Stimulated activated CD4-positive, alpha-beta T cell treated with anti-CD3 and anti-CD28 coated beads, Interleukin-12 subunit alpha, Interleukin-12 subunit beta, amount 100 ng/mL, for 4 hours (primary cell): ENCODE measurements around the gene CMC4.

ENCODE experiments used
- DNase-seq: peaks from one replicate; pipeline ENCODE4 v3.0.0-alpha.2; 2020

The CMC4 gene

DNA sequence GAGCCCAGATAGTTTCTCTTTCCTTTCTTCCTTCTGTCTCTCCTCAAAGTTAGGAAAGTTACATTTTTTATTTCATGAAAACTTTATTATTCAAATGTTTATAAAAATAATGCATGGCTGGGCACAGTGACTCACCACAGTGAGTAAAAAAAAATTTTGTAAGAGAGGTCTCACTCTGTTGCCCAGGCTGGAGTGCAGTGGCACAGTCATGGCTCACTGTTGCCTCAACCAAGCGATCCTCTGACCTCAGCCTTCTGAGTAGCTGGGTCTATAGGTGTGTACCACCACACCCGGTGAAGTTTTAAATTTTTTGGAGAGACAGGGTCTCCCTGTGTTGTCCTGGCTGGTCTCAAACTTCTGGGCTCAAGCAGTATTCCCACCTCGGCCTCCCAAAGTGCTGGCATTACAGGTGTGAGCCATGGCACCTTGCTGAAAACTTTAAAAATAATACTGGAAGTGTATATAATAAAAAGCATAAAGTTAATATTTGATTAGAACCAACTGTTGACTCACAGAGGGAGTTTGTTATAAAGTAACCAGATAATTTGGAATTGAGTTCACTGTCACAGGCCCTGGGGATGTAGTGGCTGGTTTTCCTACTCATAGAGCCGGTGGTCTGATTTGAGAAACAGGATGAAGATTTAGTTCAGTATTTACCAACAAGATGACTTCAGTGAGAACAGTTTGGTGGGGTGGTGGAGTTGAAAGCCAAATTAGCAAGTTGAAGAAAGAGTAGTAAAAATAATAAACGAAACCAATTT, 18.0 kb downstream of the CMC4 start:
- DNase-seq: no peak

DNA sequence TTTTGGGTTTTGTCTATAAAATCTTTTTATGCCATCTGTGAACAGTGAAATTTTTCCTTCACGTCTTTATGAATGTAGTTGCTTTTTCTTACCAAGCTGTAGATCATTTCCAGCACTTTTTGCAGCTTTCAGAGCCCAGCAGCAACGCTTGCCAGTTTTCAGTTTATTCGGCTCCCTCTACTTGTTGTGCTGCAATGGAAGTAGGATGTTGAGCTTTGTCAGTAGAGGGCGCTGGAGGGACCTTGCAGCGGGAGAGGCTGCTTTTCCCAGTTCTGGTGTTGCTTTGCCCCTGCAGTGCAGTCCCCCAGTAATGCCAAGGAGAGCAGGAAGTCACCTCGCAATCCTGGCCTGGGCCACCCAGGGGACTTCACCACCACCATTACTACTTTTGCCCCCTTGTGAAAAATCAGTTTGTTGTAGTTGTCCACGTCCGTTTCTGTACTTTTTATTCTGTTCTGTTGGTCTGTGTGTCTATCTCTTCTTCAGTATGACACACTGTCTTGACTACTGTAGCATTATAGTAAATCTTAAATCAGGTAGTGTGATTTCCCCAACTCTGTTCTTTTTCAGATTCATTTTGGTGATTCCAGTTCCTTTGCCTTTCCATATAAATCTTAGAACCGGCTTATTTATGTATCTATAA, 21.8 kb downstream of the CMC4 start:
- peak; percentile 8 for DNase-seq

DNA sequence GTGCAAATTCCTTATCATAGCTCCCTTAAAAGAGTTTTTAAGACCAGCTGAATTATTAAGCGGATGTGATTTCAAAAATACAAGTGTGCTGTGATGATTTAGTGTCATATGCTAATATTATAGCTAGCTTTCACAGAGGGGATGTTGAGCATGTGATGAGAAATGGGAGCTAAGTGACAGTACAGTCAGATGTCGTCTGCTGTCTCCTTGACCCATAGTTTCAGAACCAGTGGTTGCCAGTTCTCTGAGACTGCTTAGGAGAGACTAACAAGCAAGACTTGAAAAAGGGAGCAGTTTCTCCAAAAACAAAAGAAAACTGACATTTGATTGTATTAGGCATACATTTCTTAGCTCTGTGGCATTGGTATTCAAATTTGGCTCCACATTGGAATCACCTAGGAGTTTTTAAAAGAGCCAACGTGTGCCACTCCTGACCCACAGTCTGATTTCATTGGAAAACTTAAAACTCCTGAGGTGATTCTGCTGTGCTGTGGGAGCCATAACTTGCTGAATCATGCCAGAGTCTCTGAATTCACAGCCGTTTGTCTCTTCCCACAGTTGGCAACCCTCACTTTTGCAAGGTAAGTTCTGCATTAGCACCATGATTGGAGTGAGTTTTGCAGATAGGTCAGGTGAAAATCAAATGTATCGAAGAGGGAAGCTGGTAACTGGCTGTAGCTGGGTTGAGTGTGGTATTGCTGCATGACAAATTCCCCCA, 24.0 kb downstream of the CMC4 start:
- DNase-seq: no peak

DNA sequence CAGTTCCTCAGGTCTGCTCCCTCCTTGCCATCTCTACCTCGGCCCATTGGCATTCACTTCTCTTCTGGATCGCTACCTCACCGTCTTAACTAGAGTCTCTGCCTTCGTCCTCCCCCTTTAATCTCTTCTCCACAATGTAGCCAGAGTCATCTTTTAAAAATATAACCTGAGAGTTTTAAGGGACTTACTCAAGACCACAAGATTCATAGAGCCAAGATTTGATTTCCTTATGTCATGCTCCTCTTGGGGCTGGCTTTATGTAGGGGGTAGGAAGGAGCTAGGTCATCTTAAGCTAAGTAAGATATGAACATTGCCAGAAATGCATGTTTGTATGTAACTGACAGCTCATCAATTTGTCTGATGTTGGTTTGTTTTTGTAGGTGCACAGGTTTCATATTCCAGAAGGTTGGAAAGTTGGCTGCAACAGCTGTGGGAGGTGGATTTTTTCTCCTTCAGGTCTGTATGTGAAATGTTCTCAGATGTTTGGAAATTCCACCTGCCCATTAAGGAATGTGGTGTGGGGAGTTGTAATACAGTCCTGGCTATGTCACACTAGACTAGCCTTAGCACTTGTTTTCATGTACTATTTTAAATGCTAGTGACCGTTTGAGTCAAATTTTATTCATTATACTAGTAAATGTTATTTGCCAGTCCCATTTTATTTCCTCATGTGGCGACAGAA, 24.7 kb downstream of the CMC4 start:
- no peak for DNase-seq

DNA sequence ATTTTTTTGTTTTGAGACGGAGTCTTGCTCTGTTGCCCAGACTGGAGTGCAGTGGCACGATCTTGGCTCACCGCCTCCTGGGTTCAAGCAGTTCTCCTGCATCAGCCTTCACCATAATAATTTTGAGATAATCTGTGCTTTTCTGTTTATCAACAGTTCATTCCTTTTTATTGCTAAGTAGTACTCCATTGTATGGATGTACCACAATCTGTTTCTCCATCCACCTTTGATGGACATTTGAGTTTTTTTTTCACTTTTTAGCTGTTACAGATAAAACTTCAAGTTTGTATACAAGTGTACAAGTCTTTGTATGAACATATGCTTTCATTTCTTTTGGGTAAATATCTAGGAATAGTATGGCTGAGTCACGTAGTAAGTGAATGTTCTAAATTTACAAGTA, 35.2 kb downstream of the CMC4 start:
- no peak for DNase-seq

DNA sequence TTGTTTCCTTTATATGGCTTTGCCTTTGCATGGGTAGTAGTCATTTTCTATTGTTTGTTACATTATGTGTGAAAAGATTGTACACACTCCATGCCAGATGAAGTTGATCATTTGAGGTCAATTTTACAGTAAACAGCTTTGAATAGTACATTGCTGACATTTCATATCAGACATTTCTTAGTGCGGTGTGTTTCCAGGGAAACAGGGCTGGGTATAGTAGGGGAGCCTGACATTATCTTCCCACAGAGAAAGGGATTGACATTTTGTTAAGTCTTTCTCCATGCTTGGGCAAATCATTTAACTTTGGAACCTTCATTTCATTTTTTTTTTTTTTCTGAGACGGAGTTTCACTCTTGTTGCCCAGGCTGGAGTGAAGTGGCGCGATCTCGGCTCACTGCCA, 39.3 kb downstream of the CMC4 start:
- no peak for DNase-seq

DNA sequence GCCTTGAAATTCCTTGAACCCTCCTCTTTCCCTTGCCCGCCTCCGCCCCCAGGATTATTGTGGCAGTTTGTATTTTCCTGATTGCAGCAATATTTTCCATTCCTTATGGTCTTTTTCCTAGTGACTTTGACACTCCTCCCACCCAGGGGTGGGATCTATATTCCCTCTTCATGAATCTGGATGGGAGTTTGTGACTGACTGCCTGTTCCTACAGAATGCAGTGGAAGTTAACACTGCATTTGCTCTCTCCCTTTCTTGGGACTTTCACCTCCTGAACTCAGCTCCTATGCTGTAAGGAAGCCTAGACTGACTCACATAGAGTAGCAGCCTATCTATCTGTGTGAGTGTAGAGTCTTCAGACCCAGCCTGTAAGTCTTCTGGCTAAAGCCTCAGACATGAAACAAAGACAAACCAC, 42.1 kb downstream of the CMC4 start:
- no peak for DNase-seq

DNA sequence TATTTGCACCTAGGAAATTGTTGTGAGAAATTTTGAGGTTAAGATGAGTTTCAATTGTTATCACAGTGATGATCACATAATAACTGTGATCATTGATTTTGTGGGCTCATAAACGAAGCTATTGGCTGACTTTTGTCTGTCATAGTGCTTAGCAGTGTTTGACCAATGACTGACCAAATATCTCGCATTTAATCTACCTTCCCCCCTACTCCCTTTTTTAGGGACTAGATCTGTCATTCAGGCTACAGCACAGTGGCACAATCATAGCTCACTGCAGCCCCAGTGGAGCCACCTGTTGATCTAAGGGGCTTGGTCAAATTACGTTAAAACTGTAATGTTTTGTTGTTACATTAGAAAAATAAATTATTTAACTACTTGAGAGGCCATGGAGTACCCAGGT, 42.8 kb downstream of the CMC4 start:
- no peak for DNase-seq

DNA sequence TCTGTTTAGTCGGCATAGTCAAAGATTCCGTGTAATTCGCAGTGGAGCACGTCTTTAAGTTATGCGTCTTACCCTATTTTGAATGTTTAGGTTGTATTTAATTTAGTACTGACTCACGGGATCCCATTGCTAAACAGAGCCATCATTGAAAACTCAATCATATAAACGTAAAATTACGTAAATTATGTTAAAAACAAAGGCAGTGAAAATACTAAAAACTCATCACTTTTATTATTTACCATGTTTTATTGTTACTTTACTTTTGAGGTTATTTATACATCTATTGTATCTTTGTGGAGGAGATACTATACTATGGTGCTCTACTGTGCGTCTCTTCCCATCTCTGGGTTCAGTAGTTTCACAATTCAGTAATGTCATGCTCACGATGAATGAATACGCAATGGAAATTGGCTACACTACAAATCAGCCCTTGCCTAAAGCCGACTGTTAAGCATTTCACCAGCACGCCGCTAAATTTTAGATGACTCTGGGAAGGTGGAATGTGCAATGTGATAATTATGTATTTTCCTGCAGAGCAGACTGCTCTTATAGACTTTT, 43.3 kb downstream of the CMC4 start:
- no peak for DNase-seq

DNA sequence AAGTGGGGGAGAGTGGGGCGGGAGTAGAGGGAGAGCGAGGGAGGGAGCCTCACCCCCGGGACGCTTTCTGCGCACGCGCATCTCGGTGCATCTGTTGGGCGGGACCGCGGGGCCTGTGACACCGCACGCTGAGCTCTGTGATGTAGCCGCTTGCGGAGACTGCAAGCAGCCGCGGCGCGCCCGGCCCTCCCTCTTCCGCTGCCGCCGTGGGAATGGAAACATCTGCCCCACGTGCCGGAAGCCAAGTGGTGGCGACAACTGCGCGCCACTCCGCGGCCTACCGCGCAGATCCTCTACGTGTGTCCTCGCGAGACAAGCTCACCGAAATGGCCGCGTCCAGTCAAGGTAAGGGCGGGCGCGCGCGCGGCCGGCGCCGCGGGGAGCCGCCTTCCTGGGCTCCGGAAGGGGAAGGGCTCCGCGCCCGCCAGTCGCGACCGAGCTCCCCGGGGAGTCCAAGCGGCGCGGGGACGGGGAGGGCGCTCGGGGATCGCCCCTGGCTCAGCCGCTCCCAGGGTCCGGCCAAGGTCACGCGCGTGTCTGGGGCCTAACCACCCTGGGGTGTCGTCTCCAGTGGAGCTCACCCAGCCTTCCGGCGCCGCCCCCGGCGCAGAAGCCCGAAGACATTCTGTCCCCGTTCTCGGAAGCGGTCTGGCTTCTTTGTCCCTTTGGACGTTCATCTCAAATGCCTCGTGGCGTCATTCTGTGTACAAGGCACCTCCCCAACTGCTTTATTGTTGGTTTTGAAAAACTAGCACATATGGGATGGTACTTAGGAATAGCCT, 44.0 kb downstream of the CMC4 start, which contains the start of gene FUNDC2:
TSS of gene FUNDC2 (plus strand) at position 118 of the 782 bp plus-strand sequence. CDS start at position 213, 95 bp downstream.
- DNase-seq: peak; percentile 84

DNA sequence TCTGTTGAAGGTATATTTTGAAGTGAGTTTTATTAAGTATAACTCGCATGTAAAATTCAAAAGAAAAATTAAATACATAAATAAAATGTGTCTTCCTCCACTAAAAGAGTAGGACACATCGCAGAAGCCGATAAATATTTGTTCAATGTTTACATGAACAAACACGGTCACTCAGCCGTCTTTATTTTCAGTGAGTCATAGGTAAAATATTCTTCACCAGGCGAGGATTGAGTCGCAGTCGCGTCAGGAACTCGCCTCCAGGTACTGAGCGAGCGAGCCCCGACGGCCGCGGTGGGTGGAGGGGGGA, 44.6 kb downstream of the CMC4 start:
- DNase-seq: no peak

DNA sequence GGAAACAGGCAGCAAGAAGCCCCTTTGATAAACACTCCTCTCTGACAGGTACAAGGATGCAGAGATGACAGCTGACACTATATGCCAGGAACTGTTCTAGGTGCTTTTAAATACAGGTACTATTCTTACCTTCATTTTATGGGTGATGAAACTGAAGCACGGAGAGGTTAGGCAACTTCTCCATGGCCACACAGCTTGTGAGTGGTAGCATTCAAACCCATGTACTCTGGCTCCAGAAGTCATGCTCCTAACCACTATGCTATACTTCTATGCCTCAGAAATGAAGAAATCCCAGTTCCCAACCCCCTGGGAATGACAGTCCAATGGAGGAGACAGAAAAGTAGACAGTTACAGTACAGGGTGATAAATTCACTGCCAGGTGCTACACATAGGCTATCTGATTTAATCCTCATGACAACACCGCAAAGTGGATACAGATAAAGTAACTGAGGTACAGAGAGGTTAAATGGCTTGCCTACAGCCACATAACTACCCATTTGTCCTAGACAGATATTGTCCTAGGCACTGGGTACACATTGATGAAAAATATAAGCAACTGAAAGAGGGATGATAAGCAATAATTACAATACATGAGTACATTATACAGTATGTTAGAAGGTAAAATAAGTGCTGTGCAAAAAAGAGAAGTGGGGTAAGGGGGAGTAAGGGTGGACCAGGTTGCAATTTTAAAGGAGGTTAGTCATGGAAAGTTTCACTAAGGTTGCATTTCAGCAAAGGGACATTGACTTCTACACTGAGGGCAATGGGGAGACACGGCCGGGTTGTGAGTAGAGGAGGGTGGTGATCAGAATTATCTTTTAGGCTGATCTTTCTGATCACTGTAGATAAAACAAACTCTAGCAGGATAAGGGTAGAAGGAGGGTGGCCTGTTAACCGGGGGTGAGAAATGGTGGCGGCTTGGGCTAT, 46.8 kb downstream of the CMC4 start:
- DNase-seq: no peak

DNA sequence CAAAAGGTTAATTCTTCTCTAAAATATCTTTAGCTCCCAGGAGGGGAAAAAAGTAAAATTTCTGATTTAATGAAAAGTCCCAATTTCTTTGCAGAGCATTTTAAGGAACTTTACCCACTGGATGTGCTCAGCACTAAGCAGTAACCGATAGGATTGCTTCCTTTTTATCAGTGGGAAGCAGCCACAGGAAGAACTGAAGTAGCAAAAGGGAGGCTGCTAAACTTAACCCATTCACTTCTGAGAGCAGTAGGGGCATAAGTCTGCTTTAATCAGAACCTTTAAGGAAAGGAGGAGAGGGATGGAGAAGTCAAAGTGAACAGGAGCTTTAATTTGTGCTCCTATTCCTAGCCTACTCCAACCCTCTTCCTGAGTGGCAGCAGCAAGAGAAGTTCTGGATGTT, 48.4 kb downstream of the CMC4 start, which contains the start of gene F8:
TSS of gene F8 (minus strand) at position 139 of the 400 bp plus-strand sequence. CDS start 171 bp downstream, outside the sequence.
- DNase-seq: no peak

DNA sequence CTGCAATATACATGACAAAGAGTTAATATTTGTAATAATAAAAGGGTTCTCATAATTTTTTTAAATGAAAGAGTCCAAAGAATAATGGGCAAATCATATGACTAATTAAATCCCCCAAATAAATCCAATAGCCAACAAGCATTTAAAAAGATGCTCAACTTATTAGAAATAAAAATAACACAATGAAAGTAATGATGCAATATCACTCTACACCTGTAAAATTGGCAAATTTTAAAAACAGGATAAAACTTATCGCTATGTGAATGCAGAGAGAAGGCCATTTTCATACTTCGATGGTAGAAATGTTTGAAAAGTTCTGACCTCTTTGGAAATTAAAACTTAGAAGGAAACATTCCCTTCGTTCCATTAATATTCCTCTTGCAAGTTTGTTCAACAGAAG, 50.3 kb downstream of the CMC4 start:
- DNase-seq: no peak
